Adrenal gland (tissue), 5 donors: ENCODE data around the gene CXADR.

Source experiments
- CTCF ChIP-seq, 6 experiments: fragments of 450-650 bp in 4 of 6; fragments of 200-600 bp in 2 of 6; sonication (generic) in 1 of 6; IDR thresholded peaks; 1 replicate in 5 of 6; 2 replicates in 1 of 6; pipeline versions ENCODE4 v1.5.1 to v1.8.0; 2016 to 2021; ENCODE audit warnings: antibody characterized with exemption in 6 of 6, mild to moderate bottlenecking in 2 of 6, moderate library complexity in 1 of 6
- POLR2A ChIP-seq, 2 donors: fragments of 450-650 bp; IDR thresholded peaks; one replicate each; pipeline ENCODE4 v1.6.1; 2017; ENCODE audit warnings: antibody characterized with exemption in 2 of 2, mild to moderate bottlenecking in 2 of 2, moderate library complexity in 1 of 2
- donor health status: DM: no; HTN: no; CAD: no.

DNA sequence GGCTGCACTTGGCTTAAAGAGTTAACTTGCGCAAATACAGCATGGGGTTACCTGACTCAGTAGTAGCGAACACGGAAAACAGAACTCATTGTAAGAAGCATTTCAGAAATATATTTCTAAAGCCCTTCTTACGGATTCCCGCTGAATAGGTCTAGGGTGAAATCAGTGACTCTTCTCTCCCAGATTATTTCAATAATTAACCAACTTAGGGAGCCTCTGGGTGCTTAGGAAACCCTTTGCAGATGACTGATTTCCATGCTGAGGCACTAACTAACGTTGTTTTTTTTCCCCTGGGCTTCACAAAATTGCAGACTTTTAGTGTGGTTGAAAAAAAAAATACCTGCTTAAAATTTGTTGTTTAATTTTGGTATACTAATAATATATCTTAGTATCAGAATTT lies 59.6 kb downstream of the CXADR start:
- no peak for TF ChIP-seq POLR2A (IDR thresholded peaks at IDR 0.05)
- TF ChIP-seq CTCF (IDR thresholded peaks at IDR 0.05): no peak
